IPS-18c (cell line): ENCODE data around the gene PKM.

Experiments
- H3K4me3 ChIP-seq: 2 replicates; pipeline ENCODE4 v1.7.0; 2013; ENCODE audit warnings: low read depth, mild to moderate bottlenecking, low read length, moderate library complexity; ENCODE audit not compliant: insufficient read depth
- H3K9me3 ChIP-seq: one replicate; pipeline ENCODE4 v1.6.1; 2013; ENCODE audit warnings: mild to moderate bottlenecking, low read length, moderate library complexity; ENCODE audit not compliant: control insufficient read depth, insufficient read depth

Gene PKM

GRCh38 chr15:72237853-72238224 is 6.8 kb upstream of the PKM start:
- Histone ChIP-seq H3K9me3 (no peaks in the 10 kb centered on the region), H3K4me3 (no peak overlapping the region)

GRCh38 chr15:72237029-72237852 is 6.3 kb upstream of the PKM start:
- no peak overlapping the region for H3K4me3 ChIP-seq
- no peaks in the 10 kb centered on the region for H3K9me3 ChIP-seq

GRCh38 chr15:72236381-72237003 is 5.5 kb upstream of the PKM start:
- H3K4me3 ChIP-seq: no peak overlapping the region

GRCh38 chr15:72235298-72235697 is 4.3 kb upstream of the PKM start:
- Histone ChIP-seq H3K4me3 (no peak overlapping the region), H3K9me3 (peaks cover 4% of the 10 kb centered on the region)

More at GRCh38 chr15:72236381-72237003, 5.5 kb upstream of the PKM start:
- H3K9me3 ChIP-seq: no peaks in the 10 kb centered on the region

- Histone ChIP-seq H3K4me3 (no peak overlapping the region), H3K9me3 (peaks cover 4% of the 10 kb centered on the region)
Measured at GRCh38 chr15:72233769-72234168, 2.8 kb upstream of the PKM start.

- peak overlapping the region; percentile 72 for H3K4me3 ChIP-seq
- peaks cover 4% of the 10 kb centered on the region for H3K9me3 ChIP-seq
Measured at GRCh38 chr15:72231833-72232478, 966 bp upstream of the PKM start.

GRCh38 chr15:72230197-72231065 is 559 bp downstream of the PKM start:
- Histone ChIP-seq H3K9me3 (peaks cover 4% of the 10 kb centered on the region), H3K4me3 (peak overlapping the region; percentile 99)

GRCh38 chr15:72229947-72230196 is 1.1 kb downstream of the PKM start:
- Histone ChIP-seq H3K4me3 (peak overlapping the region; percentile 99), H3K9me3 (peaks cover 4% of the 10 kb centered on the region)

GRCh38 chr15:72229076-72229946 is 1.7 kb downstream of the PKM start:
- H3K9me3 ChIP-seq: peaks cover 4% of the 10 kb centered on the region
- H3K4me3 ChIP-seq: peak overlapping the region; percentile 99

- Histone ChIP-seq H3K9me3 (peaks cover 4% of the 10 kb centered on the region), H3K4me3 (no peak overlapping the region)
Measured at GRCh38 chr15:72227720-72228119, 3.3 kb downstream of the PKM start.

- H3K4me3 ChIP-seq: peak overlapping the region; percentile 20; the same call in 1 of the 2 replicates
- peaks cover 4% of the 10 kb centered on the region for H3K9me3 ChIP-seq
Measured at GRCh38 chr15:72227192-72227586, 3.8 kb downstream of the PKM start.

- peaks cover 2% of the 10 kb centered on the region for H3K9me3 ChIP-seq
- no peak overlapping the region for H3K4me3 ChIP-seq
Measured at GRCh38 chr15:72223278-72223677, 7.7 kb downstream of the PKM start.

GRCh38 chr15:72222393-72222792 is 8.6 kb downstream of the PKM start:
- H3K9me3 ChIP-seq: peaks cover 2% of the 10 kb centered on the region
- no peak overlapping the region for H3K4me3 ChIP-seq

GRCh38 chr15:72220687-72221086 is 10.3 kb downstream of the PKM start:
- H3K4me3 ChIP-seq: no peak overlapping the region
- peaks cover 2% of the 10 kb centered on the region for H3K9me3 ChIP-seq

GRCh38 chr15:72217216-72217615 is 13.8 kb downstream of the PKM start:
- H3K4me3 ChIP-seq: no peak overlapping the region

GRCh38 chr15:72216079-72216478 is 14.9 kb downstream of the PKM start:
- Histone ChIP-seq H3K9me3 (peaks cover 2% of the 10 kb centered on the region), H3K4me3 (no peak overlapping the region)

More at GRCh38 chr15:72217216-72217615, 13.8 kb downstream of the PKM start:
- peaks cover 2% of the 10 kb centered on the region for H3K9me3 ChIP-seq
